Right ventricle myocardium inferior (tissue), 1 donor: ENCODE measurements around the gene PIM3. TPM values are rescaled to one million over a fixed set of nuclear protein-coding genes. Genes with fewer than 3 reads are reported as not detected.

Experiments
- ATAC-seq: fragments of 200-7000 bp; cut with Tn5 transposase; one replicate; pipeline ENCODE4 v1.9.1; 2020; ENCODE audit warnings: mild to moderate bottlenecking, moderate library complexity
- DNase-seq: peaks from one replicate; pipeline ENCODE4 v3.0.0; 2021; ENCODE audit errors: missing footprints
- intact Hi-C: fragments of 100-400 bp; cut with DNase I; formaldehyde crosslinking; loops from one replicate; pipeline ENCODE4 v1.11.0; 2022
- total RNA-seq: library from RNA; stranded (reverse); fragmentation: NEBNext Ultra II Directional; extraction: Animal tissue kit (Norgen Biotek cat#: 25700); gene quantifications from one replicate; pipeline ENCODE4 v1.2.1, GENCODE V29; 2021
- donor health status: DM: no; HTN: yes; CAD: no; lungs with severe emphysema.

The PIM3 gene
- total RNA-seq, 1 donor from 2014 or later = 56.9 TPM

DNA sequence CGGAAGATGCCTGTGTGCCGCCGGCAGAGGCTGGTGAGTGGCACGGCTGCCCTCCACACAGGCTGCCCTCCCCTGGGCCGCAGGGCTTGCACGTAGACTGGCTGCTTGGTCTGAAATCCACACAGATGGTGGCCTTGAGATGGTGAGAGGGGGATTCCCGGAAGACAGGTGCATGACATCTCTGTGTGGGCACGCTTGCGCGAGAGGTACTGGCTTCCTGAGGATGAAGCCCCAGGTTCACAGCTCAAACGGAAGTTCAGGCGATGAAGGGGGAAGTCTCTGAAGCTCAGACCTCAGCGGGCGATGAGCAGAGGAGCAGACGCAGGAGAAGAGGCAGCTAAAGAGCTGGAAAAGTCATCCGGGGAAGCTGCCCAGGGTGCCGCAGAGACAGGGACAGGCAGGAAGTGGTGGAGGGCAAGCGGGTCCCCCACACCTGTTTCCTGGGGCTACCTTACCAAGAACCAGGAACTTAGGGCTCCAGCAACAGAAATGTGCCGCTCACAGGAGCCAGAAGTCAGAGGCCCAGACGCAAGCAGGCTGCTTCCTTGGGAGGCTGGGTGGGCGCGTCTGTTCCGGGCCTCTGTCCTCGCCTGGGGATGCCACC is 34.9 kb upstream of the PIM3 start:
- intact Hi-C loops = no loop called here
- DNase-seq = no peak
- ATAC-seq = no peak

DNA sequence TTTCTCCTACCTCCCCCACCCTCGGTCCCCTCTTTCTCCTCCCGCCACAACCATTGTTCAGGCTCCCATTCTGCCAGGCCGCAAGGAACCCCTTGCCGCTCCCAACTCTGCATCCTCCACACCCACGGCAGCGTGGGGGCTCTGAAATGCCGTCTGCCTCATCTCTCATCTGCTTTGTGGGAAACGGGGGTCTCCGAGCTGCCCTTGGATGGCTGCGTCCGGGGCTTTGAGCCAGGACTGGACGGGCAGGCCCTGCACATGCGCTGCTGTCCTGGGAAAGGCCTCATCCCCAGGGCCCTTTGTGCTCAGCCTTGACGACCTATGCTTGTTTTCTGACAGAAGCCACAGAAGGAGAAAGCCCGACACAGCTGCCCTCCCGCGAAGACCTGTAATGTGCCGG is 33.7 kb upstream of the PIM3 start:
- DNase-seq = no peak
- no peak for ATAC-seq
- intact Hi-C loops = no loop called here

DNA sequence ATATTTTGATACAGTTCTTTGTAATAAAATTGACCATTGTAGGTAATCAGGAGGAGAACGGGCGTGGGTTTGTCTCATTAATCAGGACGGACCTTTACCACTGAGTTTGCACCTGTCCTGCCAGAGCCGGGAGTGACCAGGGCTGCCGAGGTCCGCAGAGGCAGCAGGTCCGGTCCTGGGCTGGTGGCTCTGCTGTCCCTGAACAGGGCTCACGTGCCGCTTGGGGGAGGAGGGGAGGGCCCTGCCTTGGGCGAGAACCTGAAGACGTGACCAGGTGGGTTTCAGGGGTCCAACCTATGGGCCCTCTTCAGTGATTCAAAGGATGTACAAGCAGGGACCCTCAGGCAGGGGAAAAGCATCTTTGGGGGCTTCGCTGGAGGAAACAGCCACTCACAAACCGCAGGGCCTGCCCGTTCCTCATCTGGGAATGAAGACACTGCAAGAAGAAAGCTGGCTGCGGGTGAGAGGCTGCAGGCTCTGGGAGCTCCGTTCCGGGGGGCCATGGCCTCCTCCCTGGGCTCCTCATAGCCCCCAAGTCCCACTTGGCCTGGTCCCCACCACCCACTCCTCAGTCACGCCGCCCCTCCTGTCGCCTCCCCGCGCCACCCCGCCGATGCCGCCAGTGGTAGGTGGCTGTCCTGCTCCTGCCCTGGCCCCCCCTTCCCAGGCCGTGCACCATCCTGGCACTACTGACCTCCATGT is 32.9 kb upstream of the PIM3 start:
- DNase-seq (no peak), ATAC-seq (no peak)
- intact Hi-C loops = no loop called here

DNA sequence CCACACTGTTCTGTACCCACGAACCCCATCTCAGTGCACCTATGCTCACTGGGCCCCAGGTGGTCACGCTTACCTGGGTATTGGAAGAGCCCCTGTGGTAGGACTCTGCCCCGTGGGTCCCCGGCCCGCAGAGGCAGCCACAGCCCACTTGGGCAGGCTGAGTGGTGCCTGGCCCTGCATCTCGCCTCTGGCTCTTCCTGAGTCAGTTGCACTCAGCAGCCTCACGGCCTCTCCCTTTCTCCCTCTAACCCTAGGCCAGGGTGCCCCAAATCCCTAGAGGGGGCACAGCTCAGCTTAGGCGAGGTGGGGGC is 32.4 kb upstream of the PIM3 start:
- ATAC-seq = no peak
- DNase-seq = no peak
- intact Hi-C loops = no loop called here

DNA sequence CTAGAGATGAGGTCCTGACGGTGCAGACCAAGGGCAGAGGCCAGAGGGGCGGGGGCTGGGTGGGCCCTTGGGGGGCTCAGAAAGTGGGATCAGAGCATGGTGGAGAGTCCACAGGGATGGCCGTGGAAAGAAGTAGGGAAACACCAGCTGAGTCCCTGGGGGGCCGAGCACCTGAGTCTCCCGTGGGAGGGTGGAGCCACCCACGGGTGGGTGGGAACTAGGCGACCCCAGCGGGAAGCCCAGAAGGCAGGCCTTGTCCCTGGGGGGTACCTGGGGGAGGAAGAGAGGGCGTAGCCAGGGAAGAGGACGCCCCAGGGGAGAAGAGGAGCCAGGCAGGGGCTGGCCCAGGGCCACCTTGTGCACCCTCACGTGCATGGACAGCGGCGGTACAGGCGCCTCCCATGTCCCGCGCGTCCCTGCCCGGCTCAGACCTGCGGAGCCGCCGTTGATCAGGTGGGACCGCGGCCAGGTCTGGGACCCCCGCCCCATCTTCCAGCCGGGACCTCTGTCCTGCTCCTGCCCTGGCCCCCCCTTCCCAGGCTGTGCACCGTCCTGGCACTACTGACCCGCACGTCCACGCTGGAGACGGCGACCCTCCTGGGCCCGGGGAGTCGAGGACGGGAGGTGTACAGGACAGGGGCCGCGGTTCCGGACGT is 31.9 kb upstream of the PIM3 start:
- no peak for ATAC-seq
- DNase-seq = no peak
- intact Hi-C loops = loop anchor here (1.0 kb wide), 1 partner anchor 102 kb away; no protein-coding TSS in a partner anchor

DNA sequence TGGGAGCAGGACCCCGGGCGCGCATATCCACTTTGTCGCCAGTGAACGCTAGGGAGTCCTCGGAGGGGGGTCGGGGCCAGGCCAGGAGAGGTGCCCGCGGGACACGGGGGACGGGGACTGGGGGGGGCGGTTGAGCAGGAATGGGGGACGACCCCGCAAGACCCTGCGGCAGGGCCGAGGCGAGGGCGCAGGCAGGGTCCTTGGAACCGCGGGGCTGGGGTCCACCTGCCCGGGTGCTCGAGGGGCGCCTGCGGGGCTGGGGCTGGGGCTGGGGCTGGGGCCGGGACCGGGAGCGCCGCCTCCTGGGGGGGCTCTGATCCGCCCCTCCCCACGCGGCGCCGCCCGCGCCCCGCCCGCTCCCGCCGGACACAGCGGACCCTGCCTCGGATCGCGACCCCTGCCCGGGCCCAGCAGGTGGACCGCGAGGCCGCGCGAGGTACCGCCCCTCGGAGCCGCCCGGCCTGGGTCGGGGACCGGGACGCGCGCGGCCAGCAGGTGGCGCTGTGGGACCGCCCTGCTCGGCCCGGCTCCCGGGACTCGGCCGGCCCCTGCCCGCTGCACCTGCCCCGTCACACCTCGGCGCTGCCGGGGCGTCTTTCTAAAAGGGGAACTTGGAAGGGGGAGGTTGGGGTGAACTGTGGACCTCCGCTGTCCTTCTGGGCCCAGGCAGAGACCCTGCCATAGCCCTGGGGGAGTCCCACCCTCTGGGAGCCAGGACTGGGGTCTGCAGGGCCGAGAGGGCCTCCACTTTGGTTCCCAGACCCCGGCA is 31.2 kb upstream of the PIM3 start:
- peak; percentile 51 for ATAC-seq
- no peak for DNase-seq
- intact Hi-C loops = loop anchor here (1.0 kb wide), 1 partner anchor 101 kb away; no protein-coding TSS in a partner anchor

DNA sequence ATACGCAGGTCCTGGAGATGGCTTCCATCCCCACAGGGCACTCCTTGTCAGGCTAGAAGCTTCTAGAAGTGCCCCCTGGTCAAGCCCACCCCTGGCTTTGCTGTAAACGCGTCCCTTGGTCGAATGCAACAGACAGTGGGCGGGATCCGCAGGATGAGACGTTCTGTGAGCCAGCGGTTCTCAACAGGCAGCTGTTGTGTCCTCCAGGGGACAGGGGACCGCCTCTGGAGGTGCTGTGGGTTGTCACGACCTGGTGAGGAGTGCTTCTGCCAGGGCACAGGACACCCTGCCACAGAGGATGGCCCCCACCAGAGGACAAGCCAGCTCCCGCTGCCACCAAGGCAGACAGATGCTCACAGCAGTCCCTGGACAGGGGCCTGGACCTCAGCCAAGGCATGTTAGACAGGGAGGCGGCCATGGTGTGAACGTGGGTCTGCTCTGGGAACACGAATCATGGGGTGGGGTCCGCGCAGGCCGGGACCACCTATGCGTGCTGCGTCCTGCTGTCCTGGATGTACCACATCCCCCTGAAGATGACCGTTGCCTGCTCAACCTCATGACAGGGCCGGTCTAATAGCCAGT is 30.5 kb upstream of the PIM3 start:
- intact Hi-C loops = loop anchor here (1.0 to 5.0 kb wide), 3 partner anchors 42 to 100 kb away; no protein-coding TSS in a partner anchor
- ATAC-seq = no peak
- no peak for DNase-seq

DNA sequence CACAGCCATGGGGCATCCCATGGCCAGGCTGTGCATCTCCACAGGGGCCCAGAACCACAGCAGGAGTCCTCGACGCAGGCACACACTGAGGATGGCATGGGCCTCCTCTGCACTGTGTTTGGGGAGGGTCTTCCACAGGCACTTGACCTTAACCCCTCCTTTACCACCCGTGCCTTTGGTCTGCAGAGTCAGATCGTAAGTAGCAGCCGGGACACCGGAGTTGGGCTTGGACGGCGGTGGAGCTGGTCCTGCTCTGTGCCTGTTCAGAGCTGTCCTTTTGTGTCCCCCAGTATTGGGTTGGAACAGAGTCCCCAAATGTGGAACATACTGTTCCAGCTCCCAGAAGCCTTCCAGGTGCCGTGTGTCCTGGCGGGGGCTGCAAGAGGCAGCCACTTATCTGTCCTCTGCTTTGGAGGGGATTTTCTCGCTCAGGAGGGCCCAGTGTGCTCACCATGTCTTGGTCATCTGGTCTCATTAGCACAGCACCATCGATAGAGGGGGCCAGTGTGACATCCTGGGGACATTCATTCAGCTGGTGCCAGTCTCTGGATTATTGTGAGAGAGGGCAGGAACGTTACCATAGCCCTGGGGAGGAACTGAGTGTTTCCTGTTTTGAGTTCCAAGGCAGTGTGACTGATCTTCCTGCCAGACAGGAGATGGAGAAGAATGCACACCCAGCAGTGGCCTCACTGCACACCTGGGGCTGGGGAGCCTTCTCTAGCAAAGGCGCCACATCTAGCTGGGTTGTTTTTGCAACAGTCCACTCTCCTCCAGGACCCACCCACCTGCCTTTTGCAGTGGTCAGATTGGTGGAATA is 29.8 kb upstream of the PIM3 start:
- intact Hi-C loops = loop anchor here (1.0 to 5.0 kb wide), 2 partner anchors 41 to 62 kb away; no protein-coding TSS in a partner anchor
- no peak for DNase-seq
- ATAC-seq = peak; percentile 48

DNA sequence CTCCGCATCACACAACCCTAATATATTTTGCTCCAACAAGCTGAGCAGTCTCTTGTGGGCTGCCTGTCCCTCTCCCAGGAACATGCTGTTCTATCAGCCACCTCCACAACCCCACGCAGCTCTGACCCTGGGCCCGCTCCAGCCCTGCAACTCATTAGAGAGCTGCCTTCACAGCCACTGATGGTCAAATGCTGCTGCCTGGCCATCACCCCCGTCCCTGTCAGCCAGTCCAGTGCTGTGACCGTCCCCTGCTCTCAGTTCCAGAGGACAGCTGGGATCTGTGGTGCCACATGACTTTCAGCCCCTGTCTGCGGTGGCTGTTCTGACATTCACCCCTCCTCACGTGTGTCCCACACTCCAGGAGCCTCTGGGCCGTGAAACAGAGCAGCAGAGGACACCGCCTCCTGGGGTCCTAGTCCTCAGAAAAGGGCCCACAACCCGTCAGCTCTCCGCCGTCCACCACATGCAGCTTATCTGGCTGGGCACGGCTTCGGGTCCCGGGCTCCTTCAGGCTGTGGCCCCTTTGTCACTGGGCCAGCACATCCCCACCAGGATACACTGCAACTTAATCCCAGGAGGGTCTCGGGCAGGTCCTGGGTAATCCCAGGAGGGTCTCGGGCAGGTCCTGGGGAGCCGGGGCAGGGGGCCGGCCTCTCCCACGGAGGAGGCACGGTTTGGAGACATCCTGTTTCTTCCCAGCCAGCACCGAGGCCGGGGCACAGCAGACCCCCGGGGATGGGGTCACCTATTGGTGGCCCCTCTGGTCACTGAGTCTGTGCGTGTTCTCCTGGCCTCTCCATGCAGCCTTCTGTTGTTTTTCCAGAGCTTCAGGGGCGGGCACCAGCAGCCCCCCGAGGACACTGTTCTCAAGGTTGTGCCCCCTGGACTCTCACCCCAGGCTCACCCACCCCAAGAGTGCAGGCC is 27.1 kb upstream of the PIM3 start:
- DNase-seq (peak; percentile 86), ATAC-seq (peak; percentile 40)
- intact Hi-C loops = loop anchor here (5.0 kb wide), 1 partner anchor 39 kb away; no protein-coding TSS in a partner anchor

DNA sequence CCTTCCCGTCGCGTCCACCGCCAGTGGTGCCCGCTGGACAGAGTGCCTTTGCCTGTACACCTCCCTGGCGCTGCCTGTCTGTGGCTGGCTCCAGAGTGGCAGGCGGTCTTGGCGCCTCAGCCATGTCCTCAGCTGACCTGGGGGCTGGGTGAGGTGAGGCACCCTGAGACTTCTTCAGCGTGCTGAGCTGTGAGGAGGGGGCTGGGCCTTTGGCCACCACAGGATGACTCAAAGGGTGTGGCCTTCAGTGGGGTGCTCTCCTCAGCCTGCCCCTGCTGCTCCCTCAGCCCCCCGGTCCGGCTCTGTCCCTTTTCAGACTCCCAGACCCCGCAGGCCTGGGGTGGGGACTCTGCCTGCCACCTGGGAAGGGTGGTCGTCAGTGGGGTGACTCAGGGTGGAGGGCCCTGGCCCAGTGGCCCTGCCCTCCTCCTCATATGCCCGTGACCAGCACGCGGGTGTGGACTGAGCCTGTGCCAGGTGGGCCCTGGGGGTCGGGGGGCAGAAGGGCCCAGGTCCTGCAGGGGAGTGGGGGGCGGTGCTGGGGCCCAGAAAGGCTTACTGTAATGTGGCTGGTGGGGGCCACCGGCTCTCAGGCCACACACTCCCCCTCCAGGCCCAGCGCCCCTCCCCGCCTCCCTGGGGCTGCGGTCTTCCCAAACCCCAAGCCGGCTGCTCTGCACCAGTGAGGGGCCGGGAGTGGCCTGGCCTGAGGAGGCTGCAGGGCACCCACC is 26.2 kb upstream of the PIM3 start:
- intact Hi-C loops = loop anchor here (5.0 kb wide), 1 partner anchor 38 kb away; no protein-coding TSS in a partner anchor
- peak; percentile 35 for ATAC-seq
- DNase-seq = peak; percentile 90

DNA sequence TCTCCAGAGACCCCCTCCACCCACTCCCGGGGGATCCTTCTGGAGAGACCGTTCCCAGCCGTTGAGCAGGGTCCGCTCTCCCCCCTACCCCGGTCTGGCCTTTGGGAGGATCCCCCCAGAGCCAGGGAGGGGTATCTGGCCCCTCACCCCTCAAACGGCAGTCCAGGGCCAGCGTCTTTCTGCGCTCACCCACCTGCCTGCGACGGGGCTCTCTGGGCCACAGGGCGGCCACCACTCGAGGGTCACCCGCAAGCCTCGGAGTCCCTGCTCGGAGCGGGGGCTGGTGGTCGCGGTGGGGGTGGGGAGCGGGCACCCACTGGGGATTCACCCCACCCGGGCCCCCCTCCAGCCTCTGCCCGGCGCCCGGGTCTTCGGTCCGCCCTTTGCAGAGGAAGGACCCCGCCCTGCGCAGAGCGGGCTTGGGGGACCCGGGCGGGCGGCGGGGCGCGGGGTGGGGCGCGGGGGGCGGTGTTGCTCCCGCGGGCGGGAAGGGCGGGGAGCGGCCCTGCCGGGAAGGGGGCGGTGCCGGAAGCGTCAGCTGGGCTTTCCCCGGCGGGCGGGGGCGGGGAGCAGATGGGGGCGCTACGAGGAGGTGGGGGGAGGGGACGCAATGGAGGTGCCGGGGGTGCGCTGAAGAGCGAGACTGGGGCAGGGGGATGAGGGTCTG is 25.5 kb upstream of the PIM3 start:
- peak; percentile 24 for ATAC-seq
- peak; percentile 95 for DNase-seq
- intact Hi-C loops = loop anchor here (5.0 kb wide), 1 partner anchor 37 kb away; no protein-coding TSS in a partner anchor

DNA sequence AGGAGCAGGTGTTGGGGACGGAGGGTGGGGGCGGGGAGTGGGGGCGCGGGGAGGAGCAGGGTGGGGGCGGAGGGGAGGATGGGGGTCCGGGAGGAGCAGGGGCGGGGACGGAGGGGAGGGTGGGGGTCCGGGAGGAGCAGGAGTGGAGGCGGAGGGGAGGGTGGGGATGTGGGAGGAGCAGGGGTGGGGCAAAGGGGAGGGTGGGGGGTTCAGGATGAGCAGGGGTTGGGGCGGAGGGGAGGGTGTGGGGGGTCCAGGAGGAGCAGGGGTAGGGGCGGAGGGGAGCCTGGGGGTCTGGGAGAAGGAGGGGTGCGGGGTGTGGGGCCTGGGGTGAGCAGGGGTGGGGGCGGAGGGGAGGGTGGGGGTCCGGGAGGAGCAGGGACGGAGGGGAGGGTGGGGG is 25.0 kb upstream of the PIM3 start:
- intact Hi-C loops = no loop called here
- ATAC-seq = no peak
- no peak for DNase-seq

DNA sequence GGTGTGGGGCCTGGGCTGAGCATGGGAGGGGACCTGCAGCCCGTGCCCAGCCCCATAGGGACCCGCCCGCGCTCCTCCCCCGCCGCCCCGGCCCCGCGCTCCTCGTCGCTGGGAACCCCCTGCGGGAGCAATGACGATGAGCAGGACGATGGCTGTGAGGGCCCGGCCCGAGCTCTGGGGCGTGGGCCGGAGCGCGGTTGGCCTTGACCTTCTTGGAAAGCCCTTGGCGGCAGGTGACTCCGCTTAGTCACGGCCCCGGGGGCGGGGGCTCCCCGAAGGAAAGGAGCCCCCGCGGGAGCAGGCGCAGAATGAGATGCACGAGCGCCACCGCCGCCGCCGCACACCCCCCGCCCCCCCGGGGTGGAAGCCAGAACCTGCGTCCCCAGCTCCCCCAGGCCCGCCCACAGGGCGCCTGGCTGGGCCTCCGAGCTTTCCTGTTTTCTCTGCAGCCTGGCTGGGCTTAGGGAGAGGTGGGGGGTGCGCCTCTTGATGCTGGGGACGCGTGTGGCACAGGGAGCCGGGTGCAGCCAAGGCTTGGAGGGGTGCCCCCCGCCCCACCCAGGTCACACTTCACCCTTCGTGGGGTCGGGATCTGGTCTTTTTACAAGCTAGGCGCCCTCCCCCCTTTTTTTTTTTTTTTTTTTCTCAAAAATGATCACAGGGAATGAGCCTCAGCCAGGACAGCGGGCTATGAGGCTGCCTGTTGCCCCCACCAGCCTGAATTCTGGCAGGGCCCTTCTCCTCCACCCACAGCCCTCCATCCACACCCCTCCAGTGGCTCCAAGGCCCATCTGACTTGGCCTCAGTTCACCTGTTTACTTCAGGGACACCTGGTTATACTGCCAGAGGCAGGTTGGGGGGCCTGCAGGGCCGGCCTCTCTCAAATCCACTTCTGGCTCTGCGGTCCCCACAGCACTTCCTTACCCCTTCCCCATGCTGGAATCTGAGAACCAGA is 24.3 kb upstream of the PIM3 start:
- ATAC-seq (peak; percentile 59), DNase-seq (peak; percentile 96)
- intact Hi-C loops = loop anchor here (1.0 kb wide), 1 partner anchor 24 kb away; the partner anchor contains the start of gene PIM3

DNA sequence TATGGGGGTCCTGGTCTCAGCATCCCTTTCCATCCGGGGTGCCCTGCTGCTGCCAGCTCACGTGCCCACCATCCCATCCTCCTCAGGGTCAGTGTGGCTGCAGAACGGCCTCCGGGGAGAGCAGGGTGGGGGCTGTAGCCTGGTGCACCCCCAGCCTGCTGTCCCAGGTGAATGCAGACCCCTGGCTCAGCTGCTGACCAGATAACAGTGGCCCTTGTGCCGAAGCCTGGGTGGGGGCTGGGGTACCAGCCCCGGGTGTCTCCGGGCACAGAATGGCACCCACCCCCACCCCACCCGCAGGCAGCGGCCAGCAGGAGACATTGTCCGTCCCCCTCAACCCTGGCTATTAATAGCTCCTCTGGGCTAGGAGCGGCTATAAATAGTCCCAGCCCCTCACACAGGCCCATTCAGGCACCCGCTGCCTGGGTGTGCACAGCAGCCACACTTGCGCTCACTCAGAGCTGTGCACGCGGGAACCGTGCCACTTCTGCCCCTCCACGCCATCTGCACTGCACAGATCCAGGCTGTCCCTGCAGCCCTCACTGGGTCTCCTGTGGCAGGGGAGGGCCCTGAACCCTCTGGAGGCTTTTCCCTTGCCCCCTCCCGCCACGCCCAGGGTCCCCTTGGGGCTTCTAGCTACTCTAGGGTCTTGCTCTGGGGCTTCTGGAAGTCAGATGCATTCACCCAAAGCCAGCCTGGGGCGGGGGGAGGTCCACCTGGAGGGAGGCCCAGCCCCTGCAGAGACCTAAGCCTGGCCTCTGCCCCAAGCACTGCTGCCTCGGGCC is 23.4 kb upstream of the PIM3 start:
- intact Hi-C loops = loop anchor here (1.0 kb wide), 1 partner anchor 23 kb away; the partner anchor contains the start of gene PIM3
- DNase-seq = no peak
- peak; percentile 39 for ATAC-seq
